ENCODE data around the gene CASK.

Gene CASK

DNA sequence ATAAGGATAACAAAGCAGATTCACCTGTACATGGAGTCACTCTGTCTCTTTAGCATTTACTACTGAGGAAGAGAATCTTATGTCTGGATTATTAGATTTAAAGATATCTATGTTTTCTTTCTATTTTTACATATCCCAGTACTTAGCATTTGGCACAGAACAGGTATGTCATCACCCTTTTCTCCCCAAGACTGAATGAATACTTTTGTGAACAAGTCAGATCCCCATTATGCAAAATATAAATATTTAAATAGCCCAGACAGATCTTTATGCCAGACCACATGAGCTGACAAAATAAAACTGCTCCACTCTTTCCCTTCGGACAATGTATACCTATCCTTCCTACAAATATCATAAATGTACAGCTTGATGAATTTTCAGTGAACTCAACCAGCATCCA, 94.5 kb downstream of the CASK start:
- DNase-seq: no peak

DNA sequence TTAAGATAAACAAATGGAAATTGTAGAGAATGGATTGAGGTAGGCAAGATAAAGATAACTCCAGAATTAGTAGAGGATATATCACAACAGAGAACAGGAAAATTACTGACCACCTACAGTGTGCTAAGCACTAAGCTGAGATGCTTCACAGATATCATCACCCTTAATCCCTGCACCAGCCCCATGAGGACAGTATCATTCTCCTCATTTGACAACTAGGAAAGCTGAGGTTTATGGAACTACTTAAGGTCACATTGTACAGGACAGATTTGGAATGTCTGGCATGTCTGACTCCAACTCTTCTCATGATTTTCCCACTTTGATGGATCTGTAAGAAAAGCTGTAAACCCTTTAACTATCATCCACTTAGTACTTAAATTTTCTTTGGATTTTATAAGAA, 95.5 kb downstream of the CASK start:
- DNase-seq: no peak

DNA sequence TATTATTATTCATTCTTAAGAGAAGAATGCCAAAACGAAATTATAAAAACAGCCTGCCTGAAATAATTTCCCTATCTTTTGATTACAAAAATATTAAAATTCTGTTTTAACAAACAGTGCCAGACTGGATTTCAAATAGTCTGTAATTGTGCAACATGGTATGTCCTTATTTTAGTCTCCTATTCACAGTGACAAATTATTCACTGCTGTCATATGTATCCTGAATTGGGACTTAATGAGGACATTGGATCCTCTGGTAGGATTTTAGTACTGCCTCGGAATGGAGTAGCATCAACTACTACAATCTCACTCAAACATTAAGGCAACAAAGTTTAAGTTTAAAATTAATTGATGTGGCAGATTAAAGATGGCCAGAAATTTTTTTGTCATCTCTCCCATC, 97.6 kb downstream of the CASK start:
- no peak for DNase-seq

DNA sequence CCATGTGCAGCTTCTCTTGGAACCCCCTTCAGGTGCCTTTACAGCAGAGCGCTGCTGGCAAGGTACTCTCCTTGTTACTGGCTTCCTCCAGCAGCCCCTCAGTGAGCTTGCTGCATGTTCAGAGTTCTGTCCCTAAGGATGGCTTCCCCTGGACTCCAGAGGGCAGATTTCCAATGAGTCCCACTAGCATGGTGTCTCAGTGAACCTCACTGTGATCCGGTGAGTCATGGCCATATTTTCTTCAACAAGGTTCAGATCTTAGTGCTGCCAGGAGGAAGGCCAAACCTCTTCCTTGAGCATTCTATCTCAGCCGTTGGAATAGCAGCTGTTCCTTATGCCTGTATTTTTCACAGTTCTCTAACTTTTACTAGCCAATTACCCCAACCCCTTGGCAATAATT, 98.8 kb downstream of the CASK start:
- DNase-seq: no peak

DNA sequence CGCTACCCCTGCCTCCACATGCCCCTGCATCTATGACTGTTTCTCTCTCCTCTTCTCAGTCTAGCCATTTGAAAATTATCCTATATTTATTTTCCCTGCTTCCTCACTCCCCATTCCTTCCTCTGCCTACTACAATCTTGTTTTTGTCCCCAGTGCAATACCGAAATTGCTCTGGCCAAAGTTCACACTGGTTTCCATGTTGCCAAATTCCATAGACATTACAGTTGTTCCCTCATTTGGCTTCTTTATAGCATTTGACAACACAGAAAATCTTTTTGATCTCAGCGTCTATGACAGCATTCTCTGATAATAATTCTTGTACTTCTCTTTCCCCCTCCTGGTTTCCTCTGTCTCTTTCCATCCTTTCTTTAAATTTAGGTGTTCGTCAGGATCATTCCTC, 100.0 kb downstream of the CASK start:
- DNase-seq: no peak

DNA sequence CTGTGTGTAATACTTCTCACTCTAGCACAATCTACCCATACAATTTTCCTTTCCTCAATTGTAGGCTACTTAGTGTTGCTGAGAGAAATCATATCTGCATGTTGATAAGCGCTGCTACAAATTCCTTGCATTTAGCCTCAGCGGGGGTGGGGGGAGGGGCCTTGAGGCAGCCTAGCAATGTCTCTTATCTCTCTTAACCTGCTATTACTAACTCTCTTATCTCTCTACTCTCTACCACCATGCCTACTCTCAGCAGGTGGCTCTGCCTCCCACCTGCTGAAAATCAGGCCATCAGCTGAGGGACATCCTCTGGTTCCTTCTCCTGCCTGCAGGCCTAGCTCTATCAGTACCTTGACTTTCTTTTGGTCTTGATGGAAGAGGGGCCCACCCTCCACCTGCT, 100.5 kb downstream of the CASK start:
- DNase-seq: no peak

DNA sequence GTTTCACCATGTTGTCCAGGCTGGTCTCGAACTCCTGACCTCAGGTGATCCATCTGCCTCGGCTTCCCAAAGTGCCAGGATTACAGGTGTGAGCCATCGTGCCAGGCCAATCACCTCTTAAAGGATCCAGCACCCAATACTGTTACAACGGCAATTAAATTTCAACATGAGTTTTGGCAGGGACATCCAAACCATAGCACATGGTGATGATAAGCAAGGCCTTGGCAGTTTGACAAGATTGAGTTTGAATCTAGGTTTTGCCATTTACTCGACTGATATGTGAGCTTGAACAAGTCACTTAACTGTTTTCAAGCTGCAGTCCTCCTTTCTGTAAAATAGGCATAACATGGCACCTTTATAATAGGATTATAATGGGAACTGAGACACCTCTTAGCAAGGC, 115.3 kb downstream of the CASK start:
- no peak for DNase-seq

DNA sequence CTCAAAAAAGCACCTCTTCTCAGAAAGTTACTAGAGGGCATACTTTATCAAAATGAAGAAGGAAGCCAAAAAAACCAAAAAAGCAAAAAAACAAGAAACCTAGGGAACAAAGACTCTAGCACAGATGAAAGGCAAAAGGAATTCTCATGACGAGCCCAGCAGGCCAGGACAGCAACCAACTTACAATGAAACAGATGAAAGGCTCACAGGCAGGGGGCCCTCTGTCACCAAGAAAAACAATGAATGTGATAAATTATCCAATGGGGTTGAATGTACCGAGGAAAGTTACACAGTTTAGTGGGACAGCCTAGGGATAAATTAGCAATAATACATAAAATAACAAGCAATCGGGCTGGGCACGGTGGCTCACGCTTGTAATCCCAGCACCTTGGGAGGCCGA, 120.4 kb downstream of the CASK start:
- DNase-seq: no peak

DNA sequence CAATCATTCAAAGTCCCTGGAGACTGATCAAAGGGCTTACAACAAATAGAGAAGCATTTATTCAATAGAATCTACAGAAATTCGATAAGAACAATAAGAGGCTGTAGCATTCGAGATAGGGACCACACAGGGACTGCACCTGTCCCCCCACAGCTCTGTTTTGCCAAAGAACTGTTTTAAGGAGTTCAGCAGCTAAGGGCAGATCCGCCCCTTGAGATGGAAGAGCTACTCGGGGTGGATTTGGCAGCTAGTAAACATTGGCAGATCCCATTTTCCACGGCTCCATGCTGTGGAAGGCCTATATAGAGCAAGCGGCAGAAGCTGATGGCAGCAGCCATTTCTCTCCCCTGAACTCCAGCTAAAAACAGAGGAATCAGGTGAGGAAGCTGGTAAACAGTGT, 123.7 kb downstream of the CASK start:
- DNase-seq: no peak

DNA sequence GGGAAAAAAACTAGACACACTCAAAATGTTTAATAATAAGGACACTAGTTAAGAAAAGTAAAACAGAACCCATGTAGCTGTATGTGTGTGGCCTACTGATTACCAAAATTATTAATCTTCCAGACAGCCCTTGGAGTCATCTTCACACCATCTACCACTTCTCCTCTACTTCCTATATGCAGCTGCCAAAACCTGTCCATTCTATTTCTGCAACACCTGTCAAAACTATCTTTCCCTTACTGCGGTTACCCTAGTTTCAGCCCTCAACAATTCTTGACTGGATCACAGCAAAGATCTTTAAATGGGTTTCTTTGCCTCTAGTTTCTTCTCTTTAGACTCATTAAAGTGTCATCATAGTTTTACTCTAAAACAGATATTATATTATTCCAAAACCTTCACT, 126.8 kb downstream of the CASK start:
- no peak for DNase-seq

DNA sequence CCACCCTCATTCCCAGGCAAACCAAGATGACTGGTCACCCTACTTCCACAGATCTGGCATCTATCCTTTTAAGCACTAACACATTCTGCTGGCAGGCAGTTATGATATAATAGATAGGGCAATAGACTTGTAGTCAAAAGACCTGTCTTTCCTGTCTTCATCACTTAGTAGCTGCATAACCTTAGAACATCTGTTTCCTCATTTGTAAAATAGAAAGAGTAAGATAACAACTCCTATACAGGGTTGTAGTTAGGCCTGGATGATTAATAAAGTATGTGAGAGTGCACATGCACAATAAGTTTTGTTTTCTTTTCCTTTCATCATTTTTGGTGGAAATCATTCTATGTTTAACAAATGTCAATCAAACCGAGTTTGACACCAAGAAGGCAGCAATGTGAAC, 127.3 kb downstream of the CASK start:
- no peak for DNase-seq

DNA sequence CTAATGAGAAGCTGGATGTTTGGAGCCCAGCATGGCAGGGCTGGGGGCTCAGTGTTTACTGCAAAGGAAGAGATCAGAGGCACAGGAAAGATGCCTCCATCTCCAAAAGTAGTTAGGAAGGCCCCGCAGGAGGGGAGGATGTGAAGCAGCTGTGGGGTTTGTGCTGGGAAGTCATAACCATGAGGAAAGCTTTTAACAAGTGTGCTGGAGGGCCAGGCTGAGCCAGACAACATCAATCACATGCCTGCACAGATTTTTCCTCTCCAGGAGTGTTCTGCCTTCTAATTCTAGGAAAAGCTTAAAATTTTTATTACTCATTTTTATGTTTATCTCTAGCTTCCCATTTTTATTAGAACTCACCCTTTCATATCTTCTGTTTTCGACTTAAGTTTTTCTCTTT, 134.0 kb downstream of the CASK start:
- DNase-seq: no peak

DNA sequence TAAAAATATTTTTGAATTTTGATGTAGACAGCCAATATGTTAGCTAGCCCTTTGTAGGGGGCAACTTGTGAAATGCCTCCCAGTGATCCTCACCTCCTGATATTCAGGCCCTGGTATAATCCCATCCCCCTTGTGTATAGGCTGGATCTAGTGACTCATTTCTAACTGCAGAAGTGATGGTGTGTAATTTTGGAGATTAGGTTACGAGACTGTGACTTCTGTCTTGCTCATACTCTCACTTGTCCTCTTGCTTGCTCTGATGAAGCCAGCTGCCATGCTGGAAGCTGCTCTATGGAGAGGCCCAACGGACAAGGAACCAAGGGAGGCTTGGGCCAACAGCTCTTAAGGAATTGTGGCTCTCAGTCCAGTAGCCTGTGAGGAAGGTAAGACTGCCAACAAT, 137.7 kb downstream of the CASK start:
- DNase-seq: no peak

DNA sequence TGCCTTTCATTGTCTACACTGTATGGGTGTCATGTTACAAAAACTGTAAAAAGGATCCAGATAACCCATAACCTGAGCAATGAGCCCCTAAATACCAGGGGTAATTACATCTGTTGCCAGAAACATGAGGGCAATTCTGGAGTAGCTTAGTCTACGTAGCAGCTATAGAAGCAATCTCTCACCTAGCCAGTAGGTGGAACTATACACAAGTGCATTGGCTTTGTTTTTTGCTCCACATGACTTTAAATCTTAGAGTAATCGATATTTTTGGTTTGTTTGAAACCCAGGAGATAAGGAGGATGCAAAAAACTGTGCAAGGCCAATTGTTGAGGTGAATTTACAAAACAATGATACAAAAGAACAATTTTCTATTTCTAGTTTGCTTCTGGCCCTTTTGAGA, 141.9 kb downstream of the CASK start:
- DNase-seq: no peak

DNA sequence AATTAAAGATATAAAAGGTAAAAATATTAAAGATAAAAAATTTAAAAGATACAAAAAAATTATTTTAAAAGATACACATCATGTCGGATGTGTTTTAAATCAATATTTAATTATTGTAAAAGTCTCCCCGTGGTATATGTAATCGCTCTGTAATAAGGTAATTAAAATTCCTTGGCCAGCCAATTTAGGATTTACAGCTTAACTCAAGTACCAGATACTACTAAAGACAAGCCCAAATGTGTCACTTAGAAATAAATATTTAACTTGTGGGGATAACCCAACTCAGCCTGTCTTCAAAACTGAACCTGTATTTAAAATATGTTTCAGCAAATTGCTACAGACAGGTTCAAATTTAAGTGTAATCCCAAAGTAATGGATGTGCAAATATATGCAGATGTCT, 143.4 kb downstream of the CASK start:
- no peak for DNase-seq

DNA sequence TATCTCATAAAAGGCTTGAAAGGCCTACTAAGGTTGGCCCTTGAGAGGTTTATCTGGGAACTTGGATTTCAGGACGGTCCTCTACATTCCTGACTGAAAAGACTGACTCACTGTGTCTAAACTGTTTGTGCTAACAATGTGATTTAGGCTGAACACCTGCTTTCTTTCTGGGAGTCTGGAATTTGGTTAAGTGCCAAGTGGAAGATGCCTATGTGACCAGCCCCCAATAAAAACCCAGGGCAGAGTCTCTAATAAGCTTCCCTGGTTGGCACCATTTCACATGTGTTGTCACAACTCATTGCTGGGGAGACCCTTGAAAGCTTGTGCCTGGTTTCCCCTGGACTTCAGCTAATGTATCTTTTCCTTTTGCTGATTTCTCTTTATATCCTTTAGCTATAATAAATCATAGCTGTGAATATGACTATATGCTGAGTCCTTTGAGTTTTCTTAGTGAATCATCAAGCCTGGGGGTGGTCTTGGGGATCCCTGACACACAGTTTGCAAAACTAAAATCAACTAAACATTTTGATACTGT, 144.3 kb downstream of the CASK start:
- no peak for DNase-seq

DNA sequence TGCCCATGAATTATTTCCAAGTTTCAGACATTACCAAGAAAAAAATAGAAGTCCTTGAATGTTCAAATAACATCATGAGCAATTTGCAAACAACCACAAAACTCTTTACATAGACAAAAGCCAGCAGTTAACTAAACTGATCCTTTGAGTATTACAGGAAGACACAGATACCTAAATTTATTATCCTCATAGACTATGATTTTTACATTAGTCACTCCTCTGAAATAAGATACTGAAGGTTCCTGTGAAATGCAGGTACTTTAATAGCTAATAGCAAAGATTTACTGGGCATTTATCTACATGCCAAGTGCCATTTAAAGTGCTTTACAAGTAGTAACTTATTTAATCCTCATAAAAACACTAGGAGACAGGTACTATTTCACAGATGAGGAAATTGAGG, 161.7 kb downstream of the CASK start:
- no peak for DNase-seq

DNA sequence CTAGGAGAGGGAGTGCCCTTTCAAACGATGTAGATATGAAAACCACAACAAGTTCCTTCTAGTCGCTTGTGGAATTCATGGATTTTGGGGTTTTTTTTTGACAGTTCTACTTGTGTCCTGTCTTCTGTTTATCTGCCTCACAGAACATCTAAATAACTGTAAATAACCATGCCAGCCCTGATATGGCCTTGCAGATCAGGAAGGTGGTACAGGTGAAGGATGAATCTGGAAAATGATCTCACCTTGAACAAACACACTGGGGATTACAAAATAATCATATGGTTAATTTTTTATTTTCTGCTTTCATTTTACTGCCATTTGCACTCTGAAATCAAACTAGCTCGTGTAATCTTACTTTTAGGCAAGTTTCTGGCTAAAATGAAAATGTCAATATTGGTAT, 162.2 kb downstream of the CASK start:
- no peak for DNase-seq

DNA sequence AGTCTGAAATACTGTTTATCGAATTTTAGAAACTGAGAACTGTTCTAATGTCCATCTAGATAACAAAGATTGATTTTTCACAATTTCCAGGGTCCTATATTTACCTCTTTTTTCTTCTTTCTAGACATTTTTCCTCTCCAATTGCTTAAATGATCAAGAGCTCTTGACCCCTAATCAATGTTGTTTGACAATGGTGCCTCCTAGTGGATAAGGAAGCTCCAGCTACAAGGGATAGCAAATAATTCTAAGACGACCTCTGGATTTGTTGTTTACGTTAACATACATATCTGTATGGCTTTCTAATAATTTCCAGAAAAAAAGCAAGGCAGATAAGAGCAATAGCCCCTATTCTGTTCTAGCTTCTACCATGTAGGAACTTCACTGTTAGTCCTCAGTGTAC, 163.5 kb downstream of the CASK start:
- DNase-seq: no peak

DNA sequence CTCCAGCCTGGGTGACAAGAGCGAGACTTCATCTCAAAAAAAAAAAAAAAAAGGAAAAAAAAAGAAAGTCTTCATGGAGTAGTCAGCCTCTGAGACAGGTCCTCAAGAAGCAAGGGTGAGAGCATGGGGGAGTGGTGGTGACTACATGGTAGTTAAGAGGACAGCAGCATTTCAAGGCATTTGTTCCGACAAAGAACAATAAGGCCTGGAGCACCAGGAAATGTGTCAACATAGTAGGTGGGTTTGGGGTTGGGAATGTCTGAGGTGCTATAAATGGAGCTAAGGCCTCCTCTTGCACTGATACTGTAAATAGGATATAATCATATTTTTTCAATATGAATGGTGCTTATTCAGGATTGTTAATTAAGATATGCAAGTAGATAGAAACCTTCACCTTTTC, 165.0 kb downstream of the CASK start:
- DNase-seq: no peak

DNA sequence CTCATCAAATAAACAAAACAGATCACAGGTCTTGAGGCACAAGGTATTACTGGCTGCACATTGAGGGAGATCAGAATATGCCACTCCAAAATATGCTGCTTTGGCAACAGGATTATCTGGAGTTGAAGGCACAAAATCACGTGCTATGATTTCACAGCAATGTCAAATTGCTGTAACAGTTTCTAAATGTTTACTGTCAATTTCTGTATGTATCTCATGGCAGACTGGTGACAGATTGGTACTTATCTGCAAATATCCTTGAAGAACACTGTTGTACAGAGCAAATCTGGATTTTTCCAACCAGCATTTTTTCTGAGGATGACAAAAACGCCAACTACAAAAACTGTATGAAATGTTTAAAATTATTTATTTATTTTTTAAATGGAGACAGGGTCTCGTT, 172.6 kb downstream of the CASK start:
- DNase-seq: no peak

DNA sequence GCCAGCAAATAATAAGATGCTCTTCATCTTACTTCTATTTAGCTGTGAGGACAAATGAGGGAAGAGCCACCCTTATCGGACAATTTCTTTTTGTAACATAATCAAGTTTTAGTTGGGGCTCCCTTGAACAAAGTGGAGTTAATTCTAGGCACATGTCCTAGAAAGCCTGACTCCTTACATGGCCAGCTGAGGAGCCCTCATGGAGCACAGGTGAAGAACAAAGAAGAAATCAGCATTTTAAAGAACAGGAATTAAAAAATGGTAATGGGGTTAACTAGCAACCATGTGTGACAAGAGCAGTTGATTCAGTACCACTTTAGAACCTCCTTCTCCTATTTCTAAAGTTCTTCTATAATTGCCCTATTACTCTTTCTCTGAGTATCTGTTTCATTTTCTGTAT, 183.5 kb downstream of the CASK start:
- no peak for DNase-seq

DNA sequence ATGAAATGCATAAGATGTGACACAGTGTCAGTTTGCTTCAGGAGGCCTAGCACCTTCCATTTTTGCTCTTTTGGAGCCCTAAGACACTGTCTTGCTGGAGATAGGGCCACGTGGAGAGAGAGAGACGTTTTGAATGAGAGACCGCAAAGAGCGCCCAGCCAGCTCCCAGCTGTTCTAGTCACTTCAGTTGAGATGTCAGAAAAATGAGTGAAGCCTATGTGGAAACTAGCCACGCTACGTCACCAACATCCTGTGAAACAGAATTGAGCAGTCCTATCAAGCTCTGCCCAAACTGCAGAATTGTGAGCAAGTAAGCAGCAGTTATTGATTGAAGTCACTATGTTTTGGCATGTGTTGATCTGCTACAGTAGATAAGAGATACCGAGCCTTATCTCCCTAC, 186.3 kb downstream of the CASK start:
- no peak for DNase-seq

DNA sequence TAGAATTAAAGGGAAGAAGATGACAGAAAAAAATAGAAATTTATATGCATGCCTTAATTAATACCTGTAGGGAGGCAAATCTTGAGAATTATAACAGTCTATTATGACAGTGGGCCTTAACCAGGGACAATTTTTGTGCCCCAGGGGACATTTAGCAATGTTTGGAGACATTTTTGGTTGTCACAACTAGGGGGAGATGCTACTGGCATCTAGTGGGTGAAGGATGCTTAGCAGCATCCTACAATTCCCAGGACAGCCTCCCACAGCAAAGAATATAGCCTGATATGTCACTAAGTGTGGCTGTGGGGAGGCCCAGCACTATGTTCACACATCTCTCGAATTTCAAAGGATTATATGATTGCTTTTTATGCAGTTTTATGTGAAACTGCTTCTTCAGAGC, 188.8 kb downstream of the CASK start:
- peak in 2 of 56 donors; percentile 0 for DNase-seq

DNA sequence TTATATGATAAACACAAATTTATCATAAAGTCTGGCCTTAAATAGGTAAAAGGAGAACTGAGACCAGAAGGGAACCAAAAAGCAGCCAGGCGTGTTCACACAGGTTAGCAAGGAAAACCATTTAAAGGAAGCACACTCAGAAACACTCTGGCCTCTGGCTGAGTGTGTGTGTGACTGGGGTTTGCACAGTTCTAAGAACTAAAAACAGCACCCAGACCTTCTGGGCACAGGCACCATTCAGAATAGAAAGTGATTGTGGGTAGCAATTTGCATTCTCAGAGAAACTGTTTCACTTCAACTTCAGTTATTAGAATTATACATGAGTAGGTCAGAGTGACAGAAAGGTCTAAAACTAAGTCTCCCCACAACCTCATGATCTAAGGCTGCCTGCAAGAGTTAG, 189.4 kb downstream of the CASK start:
- peak in 4 of 56 donors; percentile 0 to 6 (median 1) for DNase-seq
